HG02571 (cell line): ENCODE measurements around the gene OR2M2.

Experiments used
- ATAC-seq: cut with Tn5 transposase; IDR thresholded peaks from one replicate; pipeline ENCODE4 v1.9.1; 2021; ENCODE audit warnings: mild to moderate bottlenecking, moderate library complexity; ENCODE audit not compliant: unreplicated experiment

Gene OR2M2, protein sequence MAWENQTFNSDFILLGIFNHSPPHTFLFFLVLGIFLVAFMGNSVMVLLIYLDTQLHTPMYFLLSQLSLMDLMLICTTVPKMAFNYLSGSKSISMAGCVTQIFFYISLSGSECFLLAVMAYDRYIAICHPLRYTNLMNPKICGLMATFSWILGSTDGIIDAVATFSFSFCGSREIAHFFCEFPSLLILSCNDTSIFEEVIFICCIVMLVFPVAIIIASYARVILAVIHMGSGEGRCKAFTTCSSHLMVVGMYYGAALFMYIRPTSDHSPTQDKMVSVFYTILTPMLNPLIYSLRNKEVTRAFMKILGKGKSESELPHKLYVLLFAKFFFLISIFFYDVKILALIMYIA

DNA sequence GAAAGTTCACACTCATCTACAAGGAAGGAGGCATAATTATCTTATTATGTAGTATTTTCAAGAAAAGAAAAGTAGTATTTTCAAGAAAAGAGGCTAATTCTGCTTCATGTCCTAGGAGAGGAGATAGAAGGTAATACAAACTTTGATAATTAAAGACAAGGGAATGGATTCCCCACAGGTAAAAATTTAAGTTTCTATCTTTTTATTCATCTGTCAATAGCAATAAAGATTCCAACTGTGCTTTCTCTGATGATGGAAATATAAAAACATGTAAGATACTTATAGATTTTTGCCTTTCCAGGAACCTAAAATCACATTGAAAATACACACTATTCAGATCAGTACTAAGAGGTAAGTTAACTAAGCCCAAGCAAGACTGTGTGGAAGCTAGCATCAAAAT lies at the start of gene OR2M2:
Gene OR2M2 (plus strand): TSS at position 301 of the 400 bp plus-strand sequence. CDS start 5,165 bp downstream, outside the sequence.
- ATAC-seq: no peak

- ATAC-seq: no peak
Measured at GRCh38 chr1:248127653-248128052, 47.0 kb upstream of the OR2M2 start.

DNA sequence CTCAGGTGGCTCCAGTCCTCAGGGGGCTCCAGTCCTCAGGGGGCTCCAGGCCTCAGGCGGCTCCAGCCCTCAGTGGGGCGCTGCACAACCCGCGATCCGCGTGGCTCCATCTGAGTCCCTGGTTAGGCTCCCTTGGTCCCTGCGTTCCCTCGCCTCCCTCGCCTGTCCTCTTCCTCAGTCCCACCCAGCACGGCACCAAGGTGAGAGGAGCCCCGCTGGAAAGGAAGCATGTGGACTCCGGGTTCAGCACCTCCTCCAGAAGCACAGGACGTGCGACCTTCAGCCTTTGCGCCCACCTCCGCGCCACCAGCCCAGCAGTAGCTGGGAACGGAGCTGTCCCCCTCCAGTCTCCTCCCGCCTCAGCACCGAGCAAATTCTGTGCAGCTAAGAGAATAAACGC lies 37.8 kb upstream of the OR2M2 start:
- ATAC-seq: no peak

DNA sequence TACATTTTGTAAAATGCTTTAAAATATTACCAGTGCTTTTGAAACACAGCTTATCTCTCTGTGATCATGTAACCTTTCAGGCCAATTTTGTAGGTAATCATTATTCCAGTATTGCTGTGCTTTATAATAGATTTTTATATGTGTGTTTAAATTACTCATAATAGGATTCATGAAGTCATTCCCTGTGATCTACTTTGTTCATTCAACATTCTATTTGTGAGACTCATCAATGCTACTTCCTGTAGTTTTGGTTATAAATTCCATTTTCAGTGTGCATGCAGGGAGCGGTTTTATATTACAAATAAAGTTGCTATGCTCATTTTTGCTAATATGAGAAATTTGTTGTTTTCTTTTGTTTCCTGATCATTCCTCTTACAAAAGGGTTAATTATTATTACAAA lies 33.8 kb upstream of the OR2M2 start:
- ATAC-seq: no peak

GRCh38 chr1:248143311-248143710 lies 31.3 kb upstream of the OR2M2 start:
- no peak for ATAC-seq

DNA sequence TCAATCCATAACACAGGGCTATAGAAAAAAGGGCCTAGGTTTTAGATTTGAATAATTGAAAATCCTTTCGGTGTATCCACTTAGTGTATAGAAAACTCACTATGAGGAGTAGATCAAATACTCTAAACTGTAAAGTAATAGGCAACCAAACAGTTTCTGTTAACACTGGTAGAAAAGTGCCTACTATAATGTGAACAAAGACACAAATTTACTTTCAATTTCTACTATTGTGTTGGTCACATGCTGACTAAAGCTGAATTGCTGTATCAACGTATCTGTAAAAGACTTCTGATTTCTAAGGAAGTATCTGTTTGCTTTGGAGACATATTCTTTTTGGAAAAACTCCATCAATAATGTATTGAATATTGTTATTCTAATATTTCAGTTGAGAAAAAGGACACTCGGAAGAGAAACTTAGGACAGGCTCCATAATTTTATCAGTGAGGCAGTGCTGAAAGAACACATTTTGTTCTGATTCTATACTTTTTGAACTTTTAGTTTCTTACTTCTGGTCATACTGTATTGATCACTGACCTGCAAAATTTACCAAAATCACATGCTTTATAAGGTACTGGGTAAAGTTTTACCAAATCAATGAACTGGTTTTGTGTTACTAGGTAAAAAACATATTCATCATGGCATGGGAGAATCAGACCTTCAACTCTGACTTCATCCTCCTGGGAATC lies 30.0 kb upstream of the OR2M2 start, which contains the start of gene OR2M5:
Gene OR2M5 (plus strand): TSS at position 636 of the 686 bp plus-strand sequence. CDS start 0 bp downstream, at position 636.
- no peak for ATAC-seq

DNA sequence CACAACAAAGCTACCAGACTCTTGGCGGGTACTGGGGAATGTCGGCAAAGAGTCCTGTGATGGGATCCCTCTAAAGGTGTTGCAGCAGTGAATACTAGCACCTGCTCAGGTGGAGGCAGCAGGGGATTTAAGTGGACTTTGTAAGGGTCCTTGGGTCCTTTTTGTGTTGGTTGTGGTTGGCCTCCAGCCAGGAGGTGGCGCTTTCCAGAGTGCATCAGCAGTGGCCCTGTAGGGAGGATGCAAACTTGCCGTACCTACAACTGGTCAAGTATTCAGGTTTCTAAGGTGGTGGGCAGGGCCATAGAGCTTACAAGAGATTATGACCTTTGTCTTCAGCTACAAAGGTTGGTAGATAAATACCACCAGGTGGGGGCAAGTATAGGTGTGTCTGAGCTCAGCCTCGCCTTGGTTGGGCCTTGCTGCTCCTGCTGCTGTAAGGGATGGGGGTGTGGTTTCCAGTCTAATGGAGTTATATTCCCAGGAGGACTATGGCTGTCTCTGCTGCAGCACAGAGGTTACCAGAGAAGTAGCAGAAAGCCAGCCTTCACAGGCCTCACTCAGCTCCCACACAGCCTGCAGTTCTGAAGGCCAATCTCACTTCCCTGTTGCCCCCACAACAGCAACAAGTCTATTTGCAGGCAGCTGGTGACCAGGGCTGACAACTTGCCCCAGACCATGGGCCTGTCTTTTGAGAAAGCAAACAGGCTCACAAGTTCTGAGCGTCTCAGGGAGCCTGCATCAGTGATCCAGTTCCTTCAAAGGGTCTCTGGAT lies 22.4 kb upstream of the OR2M2 start:
- no peak for ATAC-seq

DNA sequence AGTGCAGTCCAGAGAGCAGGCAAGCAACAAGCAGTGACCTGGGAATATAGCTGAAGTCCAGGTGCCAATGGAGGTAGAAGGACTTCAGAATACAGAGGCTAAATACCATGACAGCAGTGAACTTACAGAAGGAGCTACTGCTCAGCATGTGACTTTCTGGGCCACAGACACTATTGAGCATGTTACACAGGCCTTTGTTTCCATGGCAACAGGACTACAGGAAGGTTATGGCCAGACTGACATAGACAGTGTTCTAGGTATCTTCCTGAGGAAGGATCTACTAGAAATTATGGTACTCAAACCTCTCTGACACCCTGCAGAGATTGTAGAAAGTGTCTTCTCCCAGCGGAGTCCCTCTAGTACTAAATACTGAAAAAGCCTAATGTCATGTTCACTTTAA lies 18.7 kb upstream of the OR2M2 start:
- no peak for ATAC-seq

DNA sequence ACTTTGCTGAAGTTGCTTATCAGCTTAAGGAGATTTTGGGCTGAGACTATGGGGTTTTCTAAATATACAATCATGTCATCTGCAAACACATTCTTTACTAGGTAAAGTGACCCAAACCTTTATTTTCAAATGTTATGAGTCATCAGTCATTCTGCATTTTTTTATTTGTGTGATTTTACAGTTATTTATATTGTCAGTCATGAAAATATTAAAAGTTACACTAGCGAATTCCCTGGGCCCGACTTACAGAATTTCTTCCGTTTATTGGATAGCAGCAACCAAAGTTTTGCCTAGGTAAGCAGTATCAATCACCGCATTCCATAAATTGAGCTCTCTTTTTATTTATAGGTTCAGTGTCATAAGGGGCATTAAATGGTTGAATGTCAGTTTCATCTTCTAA lies 15.9 kb upstream of the OR2M2 start:
- no peak for ATAC-seq

DNA sequence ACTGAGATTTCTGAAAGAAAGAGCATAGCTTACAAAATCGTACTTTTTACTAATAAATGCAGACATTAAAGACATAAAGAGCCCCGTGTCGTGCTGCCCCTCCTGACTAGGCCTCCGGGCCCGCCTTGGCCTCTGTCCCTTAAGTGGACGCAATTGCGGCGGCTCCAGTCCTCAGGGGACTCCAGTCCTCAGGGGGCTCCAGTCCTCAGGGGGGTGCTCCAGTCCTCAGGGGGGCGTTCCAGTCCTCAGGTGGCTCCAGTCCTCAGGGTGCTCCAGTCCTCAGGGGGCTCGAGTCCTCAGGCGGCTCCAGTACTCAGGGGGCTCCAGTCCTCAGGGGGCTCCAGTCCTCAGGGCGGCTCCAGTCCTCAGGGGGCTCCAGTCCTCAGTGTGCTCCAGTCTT lies 10.6 kb upstream of the OR2M2 start:
- no peak for ATAC-seq

DNA sequence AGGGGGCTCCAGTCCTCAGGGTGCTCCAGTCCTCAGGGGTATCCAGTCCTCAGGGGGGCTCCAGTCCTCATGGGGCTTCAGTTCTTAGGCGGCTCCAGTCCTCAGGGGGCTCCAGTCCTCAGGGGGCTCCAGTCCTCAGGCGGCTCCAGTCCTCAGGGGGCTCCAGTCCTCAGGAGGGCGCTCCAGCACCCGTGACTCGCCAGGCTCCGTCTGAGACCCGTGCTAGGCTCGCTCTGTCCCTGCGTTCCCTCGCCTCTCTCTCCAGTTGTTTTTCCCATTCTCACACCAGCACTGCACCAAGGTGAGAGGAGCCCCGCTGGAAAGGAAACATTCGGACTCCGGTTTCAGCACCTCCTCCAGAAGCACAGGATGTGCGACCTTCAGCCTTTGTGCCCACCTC lies 9.4 kb upstream of the OR2M2 start:
- ATAC-seq: no peak

GRCh38 chr1:248183996-248184395 lies 9.4 kb downstream of the OR2M2 start:
- ATAC-seq: no peak

GRCh38 chr1:248187363-248187762 lies 12.7 kb downstream of the OR2M2 start:
- ATAC-seq: no peak

- ATAC-seq: no peak
Measured at GRCh38 chr1:248189026-248189425, 14.4 kb downstream of the OR2M2 start.

DNA sequence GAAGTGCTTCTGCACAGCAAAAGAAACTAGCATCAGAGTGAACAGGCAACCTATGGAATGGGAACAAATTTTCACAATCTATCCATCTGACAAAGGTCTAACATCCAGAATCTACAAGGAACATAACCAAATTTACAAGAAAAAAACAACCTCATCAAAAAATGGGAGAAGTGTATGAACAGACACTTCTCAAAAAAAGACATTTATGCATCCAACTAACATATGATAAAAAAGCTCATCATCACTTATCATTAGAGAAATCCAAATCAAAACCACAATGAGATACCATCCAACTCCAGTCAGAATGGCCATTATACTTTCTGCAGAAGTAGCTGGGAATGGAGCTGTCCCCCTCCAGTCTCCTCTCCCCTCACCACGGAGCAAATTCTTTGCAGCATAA lies 19.5 kb downstream of the OR2M2 start:
- ATAC-seq: no peak

DNA sequence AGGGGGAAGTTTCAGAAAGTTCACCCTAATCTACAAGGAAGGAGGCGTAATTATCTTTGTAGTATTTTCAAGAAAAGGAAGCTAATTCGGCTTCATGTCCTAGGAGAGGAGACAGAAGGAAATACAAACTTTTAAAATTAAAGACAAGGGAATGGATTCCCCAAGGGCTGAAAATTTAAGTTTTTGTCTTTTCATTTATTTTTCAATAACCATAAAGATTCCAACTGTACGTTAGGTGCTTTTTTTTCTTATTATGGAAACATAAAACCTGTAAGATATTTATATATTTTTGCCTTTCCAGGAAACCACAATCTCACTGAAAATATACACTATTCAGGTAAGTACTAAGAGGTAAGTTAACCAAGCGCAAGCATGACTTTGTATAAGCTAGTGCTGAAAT lies 22.3 kb downstream of the OR2M2 start, which contains the start of gene OR2M3:
Gene OR2M3 (plus strand): TSS at position 301 of the 400 bp plus-strand sequence. CDS start 5,803 bp downstream, outside the sequence.
- no peak for ATAC-seq

GRCh38 chr1:248215880-248216279 lies 41.3 kb downstream of the OR2M2 start:
- no peak for ATAC-seq

- ATAC-seq: no peak
Measured at GRCh38 chr1:248225537-248225936, 50.9 kb downstream of the OR2M2 start.

- no peak for ATAC-seq
Measured at GRCh38 chr1:248229360-248229908, 54.8 kb downstream of the OR2M2 start.
